Neural cell (in vitro differentiated cells): ENCODE results near the gene FGD5. TPM values are rescaled to one million over a fixed set of nuclear protein-coding genes. Genes with fewer than 3 reads are reported as not detected.
"Not testable (repeated sequence)": the region's sequence is repeated elsewhere in the genome, so short reads cannot be mapped to it uniquely, and the experiment has no call there.

ENCODE experiments used
- H2AFZ ChIP-seq: fragments of 200-600, 300-800 bp; sonication (generic), shearing (Covaris generic); 2 replicates; pipeline ENCODE4 v1.6.0; 2014; ENCODE audit warnings: low read depth, mild to moderate bottlenecking, antibody characterized with exemption, low read length, moderate library complexity
- H3F3A ChIP-seq: fragments of 200-600 bp; shearing (Covaris generic); 2 replicates; pipeline ENCODE4 v1.6.1; 2016; ENCODE audit warnings: mild to moderate bottlenecking, moderate library complexity, mixed read lengths, antibody characterized with exemption, low read length; ENCODE audit not compliant: insufficient read depth, poor library complexity, severe bottlenecking
- H3K27ac ChIP-seq: fragments of 200-600, 300-800 bp; sonication (generic), shearing (Covaris generic); 2 replicates; pipeline ENCODE4 v1.5.1; 2014; ENCODE audit warnings: mild to moderate bottlenecking, low read length, moderate library complexity
- H3K27me3 ChIP-seq: fragments of 300-800, 200-600 bp; sonication (generic), shearing (Covaris generic); 2 replicates; pipeline ENCODE4 v1.6.0; 2014; ENCODE audit warnings: mild to moderate bottlenecking, low read depth, low read length, moderate library complexity; ENCODE audit not compliant: insufficient read depth
- H3K36me3 ChIP-seq: fragments of 300-800, 200-600 bp; sonication (generic), shearing (Covaris generic); 2 replicates; pipeline ENCODE4 v1.5.1; 2014; ENCODE audit warnings: mild to moderate bottlenecking, antibody characterized with exemption, low read length, moderate library complexity; ENCODE audit not compliant: insufficient read depth
- H3K4me2 ChIP-seq: fragments of 300-800, 200-600 bp; sonication (generic), shearing (Covaris generic); 2 replicates; pipeline ENCODE4 v1.6.0; 2014; ENCODE audit warnings: mild to moderate bottlenecking, low read length
- H3K4me3 ChIP-seq: fragments of 300-800, 200-600 bp; sonication (generic), shearing (Covaris generic); 2 replicates; pipeline ENCODE4 v1.5.1; 2014; ENCODE audit warnings: mild to moderate bottlenecking, low read length, moderate library complexity
- H3K79me2 ChIP-seq: fragments of 200-600 bp; shearing (Covaris generic); replicated peaks from 2 replicates; pipeline ENCODE4 v1.6.0; 2014; ENCODE audit warnings: mild to moderate bottlenecking, low read length, moderate library complexity; ENCODE audit not compliant: insufficient read depth
- H3K9ac ChIP-seq: fragments of 300-800, 200-600 bp; sonication (generic), shearing (Covaris generic); 2 replicates; pipeline ENCODE4 v1.6.1; 2016; ENCODE audit warnings: mild to moderate bottlenecking, low read length, mixed read lengths
- H3K9me2 ChIP-seq: fragments of 200-600 bp; shearing (Covaris generic); 2 replicates; pipeline ENCODE4 v1.6.1; 2016; ENCODE audit warnings: mild to moderate bottlenecking, low read length, mixed read lengths; ENCODE audit not compliant: insufficient read depth
- H3K9me3 ChIP-seq: fragments of 200-600, 300-800 bp; sonication (generic), shearing (Covaris generic); 2 replicates; pipeline ENCODE4 v1.6.1; 2016; ENCODE audit warnings: mild to moderate bottlenecking, mixed run types, low read length, moderate library complexity, mixed read lengths
- H4K20me1 ChIP-seq: fragments of 200-600 bp; shearing (Covaris generic); 2 replicates; pipeline ENCODE4 v1.6.1; 2016; ENCODE audit warnings: mild to moderate bottlenecking, mixed run types; ENCODE audit not compliant: insufficient read depth
- EP300 ChIP-seq: fragments of 450-650 bp; conservative IDR thresholded peaks from 2 replicates; pipeline ENCODE4 v1.6.1; 2014; ENCODE audit warnings: antibody characterized with exemption, mild to moderate bottlenecking, moderate library complexity; ENCODE audit not compliant: poor library complexity, severe bottlenecking
- EZH2 ChIP-seq: fragments of 200-600, 300-800 bp; shearing (Covaris generic), sonication (generic); IDR thresholded peaks from 2 replicates; pipeline ENCODE4 v1.6.1; 2014; ENCODE audit warnings: antibody characterized with exemption, low read length, borderline replicate concordance, mild to moderate bottlenecking; ENCODE audit not compliant: insufficient read depth, poor library complexity, severe bottlenecking
- MXI1 ChIP-seq: fragments of 450-650 bp; conservative IDR thresholded peaks from 2 replicates; pipeline ENCODE4 v1.6.1; 2014; ENCODE audit warnings: antibody characterized with exemption, mild to moderate bottlenecking; ENCODE audit not compliant: poor library complexity, severe bottlenecking
- POLR2AphosphoS5 ChIP-seq: IDR thresholded peaks from 2 replicates; pipeline ENCODE4 v1.6.1; 2012
- RAD21 ChIP-seq: fragments of 450-650 bp; conservative IDR thresholded peaks from 2 replicates; pipeline ENCODE4 v1.6.1; 2014; ENCODE audit warnings: antibody characterized with exemption, mild to moderate bottlenecking, moderate library complexity
- SMC3 ChIP-seq: fragments of 450-650 bp; conservative IDR thresholded peaks from 2 replicates; pipeline ENCODE4 v1.6.1; 2014; ENCODE audit warnings: antibody characterized with exemption, mild to moderate bottlenecking, moderate library complexity; ENCODE audit not compliant: poor library complexity
- TAF1 ChIP-seq: IDR thresholded peaks from 2 replicates; pipeline ENCODE4 v1.6.1; 2012; ENCODE audit warnings: low read depth
- polyA plus RNA-seq: library from polyadenylated mRNA; depleted of rRNA; stranded (reverse); fragments of >200 nt; gene quantifications from 2 replicates; pipeline ENCODE4 v1.2.3, GENCODE V29; 2014
- TF ChIP-seq, protein P1 (sequence below): fragments of 450-650 bp; IDR thresholded peaks from 2 replicates; pipeline ENCODE4 v1.5.1; 2014; ENCODE audit warnings: antibody characterized with exemption, mild to moderate bottlenecking, moderate library complexity; ENCODE audit not compliant: poor library complexity, severe bottlenecking
- TF ChIP-seq, protein P2 (sequence below): IDR thresholded peaks from 2 replicates; pipeline ENCODE4 v1.6.1; 2012; ENCODE audit warnings: borderline replicate concordance

The FGD5 gene
- polyA plus RNA-seq, 1 donor from 2014 or later, result not detected

DNA sequence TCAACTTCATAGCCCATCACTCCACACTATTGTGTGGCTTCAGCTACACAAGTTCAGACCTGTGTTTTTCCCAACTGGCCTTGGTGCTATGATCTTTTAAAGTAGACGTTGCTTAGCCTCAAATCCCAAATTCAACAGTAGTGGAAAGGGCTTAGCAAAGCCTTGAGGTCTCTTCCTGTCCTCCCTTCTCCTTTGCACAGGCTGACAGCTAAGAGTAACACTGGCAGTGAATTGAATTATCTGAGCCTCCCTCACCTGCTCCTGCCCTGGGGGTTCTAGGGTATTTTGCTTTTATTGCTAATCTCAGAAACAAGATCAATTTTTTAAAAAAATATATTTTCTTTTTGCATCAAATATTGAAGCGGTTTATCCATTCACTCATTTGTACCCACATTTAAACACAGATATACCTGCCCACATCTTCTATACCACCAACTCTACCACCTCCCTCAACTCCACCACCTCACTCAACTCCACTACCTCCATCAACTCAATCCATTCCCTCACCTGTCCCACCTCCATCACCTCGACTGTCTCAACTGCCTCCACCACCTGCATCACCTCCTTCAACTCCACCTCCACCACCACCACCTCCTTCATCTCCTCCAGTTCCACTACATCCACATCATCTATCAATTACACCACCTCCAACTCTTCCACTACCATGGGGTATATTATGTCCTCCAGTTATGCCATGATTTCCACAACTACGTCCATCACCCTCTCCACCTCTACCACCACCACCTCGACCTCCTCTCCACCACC is 10.1 kb upstream of the FGD5 start (continued):
- no peak for TF ChIP-seq TAF1

DNA sequence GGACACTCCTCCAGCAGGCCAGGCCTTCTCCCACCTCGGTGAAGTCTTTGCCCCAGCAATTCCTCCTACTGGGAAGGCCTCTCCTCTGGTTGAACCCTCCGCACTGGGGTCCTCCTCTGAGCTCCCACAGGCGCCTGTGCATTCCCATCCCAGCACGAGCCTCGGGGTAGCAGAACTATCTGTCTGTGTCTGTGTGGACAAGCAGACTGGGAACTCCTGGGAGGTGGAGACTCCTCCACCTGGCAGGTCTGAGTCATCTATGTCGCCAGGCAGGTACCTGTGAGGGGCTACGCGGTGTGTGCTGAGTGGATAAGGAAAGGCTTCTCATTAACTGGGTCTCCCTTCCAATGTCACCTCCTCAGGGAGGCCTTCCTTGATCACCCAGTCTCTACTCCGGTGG is 9.2 kb upstream of the FGD5 start:
- not testable (repeated sequence) for H3K9me2 ChIP-seq, H3K27ac ChIP-seq, H3K4me2 ChIP-seq, H3K9me3 ChIP-seq, H3K36me3 ChIP-seq, H2AFZ ChIP-seq, H3K79me2 ChIP-seq, H4K20me1 ChIP-seq, H3F3A ChIP-seq, H3K9ac ChIP-seq
- H3K27me3 ChIP-seq, result peaks cover 52% of the 10 kb centered on the region
- H3K4me3 ChIP-seq, result peak overlapping the region; percentile 65

DNA sequence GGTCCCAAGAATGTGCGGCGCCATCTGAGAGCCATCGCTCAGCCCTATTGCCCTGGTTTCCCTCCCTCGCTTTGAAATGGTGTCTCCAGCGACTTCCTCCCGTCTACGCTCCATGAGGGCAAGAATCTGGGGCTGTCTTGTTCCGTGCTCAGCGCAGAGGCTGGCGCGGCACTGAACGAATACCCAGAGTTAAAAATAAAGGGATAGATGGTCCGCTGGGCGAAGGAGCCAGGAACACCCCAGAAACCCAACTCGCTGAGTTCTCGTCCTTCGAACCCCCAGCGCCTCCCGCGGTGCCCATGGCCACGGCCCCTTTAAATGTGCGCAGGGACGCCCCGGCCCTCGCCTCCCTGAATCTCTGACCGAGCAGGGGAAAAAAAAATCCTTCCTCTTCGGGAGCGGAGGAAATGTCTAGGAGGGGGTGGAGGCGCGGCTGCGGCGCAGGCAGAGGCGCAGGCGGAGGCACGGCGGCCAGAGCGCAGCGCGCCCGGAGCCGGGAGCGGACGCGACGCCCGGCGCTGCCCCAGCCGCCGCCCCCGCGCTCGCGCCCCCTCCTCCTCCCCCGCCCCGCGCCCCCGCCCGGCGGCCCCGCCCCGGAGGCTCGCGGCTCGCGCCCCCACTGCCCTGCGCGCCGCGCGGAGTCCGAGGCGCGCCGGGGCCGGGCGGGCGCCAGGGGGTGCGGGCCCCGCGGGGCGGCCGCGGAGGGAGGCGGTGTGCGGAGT is 8.5 kb upstream of the FGD5 start:
- Histone ChIP-seq H3K27ac (no peak overlapping the region), H4K20me1 (no peaks in the 10 kb centered on the region), H3K9ac (no peak overlapping the region), H3K9me3 (no peaks in the 10 kb centered on the region), H3K36me3 (no peaks in the 10 kb centered on the region), H3F3A (no peaks in the 10 kb centered on the region), H3K27me3 (peaks cover 52% of the 10 kb centered on the region), H3K9me2 (no peaks in the 10 kb centered on the region), H3K4me3 (peak overlapping the region; percentile 65), H2AFZ (no peak overlapping the region), H3K79me2 (no peaks in the 10 kb centered on the region), H3K4me2 (no peak overlapping the region)
- TF ChIP-seq TAF1 (no peak), EZH2 (no peak)
- TF ChIP-seq, protein P1, sequence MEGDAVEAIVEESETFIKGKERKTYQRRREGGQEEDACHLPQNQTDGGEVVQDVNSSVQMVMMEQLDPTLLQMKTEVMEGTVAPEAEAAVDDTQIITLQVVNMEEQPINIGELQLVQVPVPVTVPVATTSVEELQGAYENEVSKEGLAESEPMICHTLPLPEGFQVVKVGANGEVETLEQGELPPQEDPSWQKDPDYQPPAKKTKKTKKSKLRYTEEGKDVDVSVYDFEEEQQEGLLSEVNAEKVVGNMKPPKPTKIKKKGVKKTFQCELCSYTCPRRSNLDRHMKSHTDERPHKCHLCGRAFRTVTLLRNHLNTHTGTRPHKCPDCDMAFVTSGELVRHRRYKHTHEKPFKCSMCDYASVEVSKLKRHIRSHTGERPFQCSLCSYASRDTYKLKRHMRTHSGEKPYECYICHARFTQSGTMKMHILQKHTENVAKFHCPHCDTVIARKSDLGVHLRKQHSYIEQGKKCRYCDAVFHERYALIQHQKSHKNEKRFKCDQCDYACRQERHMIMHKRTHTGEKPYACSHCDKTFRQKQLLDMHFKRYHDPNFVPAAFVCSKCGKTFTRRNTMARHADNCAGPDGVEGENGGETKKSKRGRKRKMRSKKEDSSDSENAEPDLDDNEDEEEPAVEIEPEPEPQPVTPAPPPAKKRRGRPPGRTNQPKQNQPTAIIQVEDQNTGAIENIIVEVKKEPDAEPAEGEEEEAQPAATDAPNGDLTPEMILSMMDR, result no peak

DNA sequence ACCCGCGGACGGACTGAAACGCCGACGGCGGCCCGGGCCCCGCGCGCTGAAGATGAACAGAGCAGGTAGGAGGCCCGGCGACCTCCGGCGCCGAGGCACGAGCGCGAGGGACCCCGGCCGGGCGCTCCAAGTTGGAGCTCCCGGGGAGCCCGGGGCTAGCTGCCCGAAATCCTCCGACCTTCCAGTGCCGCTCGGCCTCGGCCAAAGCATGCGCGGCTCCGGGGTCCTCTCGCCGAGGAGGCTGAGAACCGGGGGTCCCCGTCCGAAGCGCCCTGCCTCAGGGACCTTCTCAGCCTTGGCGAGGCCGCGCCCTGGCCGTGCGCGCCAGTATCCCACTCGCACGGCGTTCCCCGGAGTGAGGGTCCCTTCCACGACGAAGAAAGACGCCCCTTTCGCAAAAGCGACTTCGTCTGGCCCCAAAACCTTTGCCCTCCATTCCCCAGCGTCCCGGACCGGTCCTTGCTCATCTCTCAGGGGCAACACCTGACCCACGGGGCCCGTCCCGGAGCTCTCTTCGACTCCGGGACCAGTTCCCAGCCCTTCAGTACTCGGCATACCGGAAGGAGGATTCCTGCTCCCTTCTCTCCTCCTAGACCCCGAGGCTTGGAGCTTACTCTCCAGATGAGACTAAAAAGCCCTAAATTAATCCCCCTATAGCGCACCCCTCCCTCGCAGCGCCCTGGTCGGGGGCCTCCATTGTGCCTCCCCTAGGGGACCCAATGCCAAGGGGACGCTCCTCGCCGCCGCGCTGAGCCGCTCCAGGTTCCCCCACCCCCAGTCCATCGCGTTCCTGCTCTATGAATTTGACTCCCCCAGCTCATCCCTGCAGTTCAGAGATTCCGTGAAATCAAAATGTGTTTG is 7.7 kb upstream of the FGD5 start:
- Histone ChIP-seq H3K9ac (no peak overlapping the region), H3K27me3 (peaks cover 52% of the 10 kb centered on the region)

More for the DNA sequence above, 7.7 kb upstream of the FGD5 start:
- H3K9me3 ChIP-seq, result no peaks in the 10 kb centered on the region
- no peaks in the 10 kb centered on the region for H3K36me3 ChIP-seq
- H3K27ac ChIP-seq, result no peak overlapping the region
- peak overlapping the region; percentile 64 for H3K4me3 ChIP-seq
- H4K20me1 ChIP-seq, result no peaks in the 10 kb centered on the region
- no peak overlapping the region for H3K4me2 ChIP-seq
- no peak for TF ChIP-seq EZH2
- TF ChIP-seq, protein P1, result no peak
- TF ChIP-seq EP300, result no peak
- TF ChIP-seq, protein P2, sequence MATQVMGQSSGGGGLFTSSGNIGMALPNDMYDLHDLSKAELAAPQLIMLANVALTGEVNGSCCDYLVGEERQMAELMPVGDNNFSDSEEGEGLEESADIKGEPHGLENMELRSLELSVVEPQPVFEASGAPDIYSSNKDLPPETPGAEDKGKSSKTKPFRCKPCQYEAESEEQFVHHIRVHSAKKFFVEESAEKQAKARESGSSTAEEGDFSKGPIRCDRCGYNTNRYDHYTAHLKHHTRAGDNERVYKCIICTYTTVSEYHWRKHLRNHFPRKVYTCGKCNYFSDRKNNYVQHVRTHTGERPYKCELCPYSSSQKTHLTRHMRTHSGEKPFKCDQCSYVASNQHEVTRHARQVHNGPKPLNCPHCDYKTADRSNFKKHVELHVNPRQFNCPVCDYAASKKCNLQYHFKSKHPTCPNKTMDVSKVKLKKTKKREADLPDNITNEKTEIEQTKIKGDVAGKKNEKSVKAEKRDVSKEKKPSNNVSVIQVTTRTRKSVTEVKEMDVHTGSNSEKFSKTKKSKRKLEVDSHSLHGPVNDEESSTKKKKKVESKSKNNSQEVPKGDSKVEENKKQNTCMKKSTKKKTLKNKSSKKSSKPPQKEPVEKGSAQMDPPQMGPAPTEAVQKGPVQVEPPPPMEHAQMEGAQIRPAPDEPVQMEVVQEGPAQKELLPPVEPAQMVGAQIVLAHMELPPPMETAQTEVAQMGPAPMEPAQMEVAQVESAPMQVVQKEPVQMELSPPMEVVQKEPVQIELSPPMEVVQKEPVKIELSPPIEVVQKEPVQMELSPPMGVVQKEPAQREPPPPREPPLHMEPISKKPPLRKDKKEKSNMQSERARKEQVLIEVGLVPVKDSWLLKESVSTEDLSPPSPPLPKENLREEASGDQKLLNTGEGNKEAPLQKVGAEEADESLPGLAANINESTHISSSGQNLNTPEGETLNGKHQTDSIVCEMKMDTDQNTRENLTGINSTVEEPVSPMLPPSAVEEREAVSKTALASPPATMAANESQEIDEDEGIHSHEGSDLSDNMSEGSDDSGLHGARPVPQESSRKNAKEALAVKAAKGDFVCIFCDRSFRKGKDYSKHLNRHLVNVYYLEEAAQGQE, result no peak
- TF ChIP-seq POLR2AphosphoS5, result no peak
- TF ChIP-seq RAD21, result no peak
- TF ChIP-seq SMC3, result no peak
- TF ChIP-seq TAF1, result no peak
- TF ChIP-seq MXI1, result no peak
- no peaks in the 10 kb centered on the region for H3F3A ChIP-seq
- no peaks in the 10 kb centered on the region for H3K79me2 ChIP-seq
- H3K9me2 ChIP-seq, result no peaks in the 10 kb centered on the region
- no peak overlapping the region for H2AFZ ChIP-seq
